Endothelial cell of umbilical vein (primary cell): ENCODE measurements around the gene IFT88.

Source experiments
- EZH2 ChIP-seq: IDR thresholded peaks from 2 replicates; pipeline ENCODE4 v1.6.1; 2012; ENCODE audit warnings: borderline replicate concordance, low read depth, mild to moderate bottlenecking, moderate library complexity, low read length, inconsistent platforms; ENCODE audit not compliant: severe bottlenecking
- POLR2A ChIP-seq: IDR thresholded peaks from 2 replicates; pipeline ENCODE4 v1.6.1; 2012; ENCODE audit warnings: low read depth, mild to moderate bottlenecking, control low read depth, low read length
- TF ChIP-seq, protein P1 (sequence below), 2 donors: IDR thresholded peaks; 1 replicate in 1 of 2; 2 replicates in 1 of 2; pipeline ENCODE4 v1.5.1; 2011; ENCODE audit warnings: low read length in 2 of 2, mild to moderate bottlenecking in 2 of 2, moderate library complexity in 2 of 2, control low read depth in 1 of 2, inconsistent platforms in 1 of 2, low read depth in 1 of 2; ENCODE audit not compliant: insufficient read depth in 1 of 2; ENCODE audit errors: extremely low read depth in 1 of 2
- TF ChIP-seq, protein P2 (sequence below): IDR thresholded peaks from 2 replicates; pipeline ENCODE4 v1.6.1; 2011; ENCODE audit not compliant: insufficient read depth, insufficient read length

DNA sequence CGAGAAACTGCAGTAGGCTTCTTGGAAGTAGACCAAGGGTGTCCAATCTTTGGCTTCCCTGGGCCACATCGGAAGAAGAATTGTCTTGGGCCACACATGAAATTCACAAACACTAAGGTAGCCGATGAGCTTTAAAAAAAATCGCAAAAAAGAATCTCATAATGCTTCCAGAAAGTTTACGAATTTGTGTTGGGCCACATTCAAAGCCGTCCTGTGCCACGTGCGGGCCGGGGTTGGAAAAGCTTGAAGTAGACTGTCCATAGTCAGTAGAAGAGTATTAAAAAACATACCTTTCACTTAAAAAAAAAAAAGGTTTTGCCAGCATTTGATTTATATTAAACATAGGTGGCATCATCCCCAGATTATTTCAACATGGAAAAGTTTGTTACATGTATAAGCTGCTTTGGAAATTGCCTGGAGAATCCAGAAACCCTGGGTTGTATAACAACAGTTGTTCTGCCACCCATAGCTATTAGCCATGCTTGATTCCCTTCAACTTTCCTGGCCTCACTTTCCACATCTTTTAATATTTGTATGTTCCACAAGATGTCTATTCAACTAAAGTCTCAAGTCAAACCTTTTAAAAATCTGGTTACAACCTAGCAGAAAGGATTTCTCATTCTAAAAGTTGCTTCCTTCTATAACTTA, 1.0 kb downstream of the IFT88 start:
- TF ChIP-seq POLR2A (no peak), EZH2 (no peak)
- TF ChIP-seq, protein P1, sequence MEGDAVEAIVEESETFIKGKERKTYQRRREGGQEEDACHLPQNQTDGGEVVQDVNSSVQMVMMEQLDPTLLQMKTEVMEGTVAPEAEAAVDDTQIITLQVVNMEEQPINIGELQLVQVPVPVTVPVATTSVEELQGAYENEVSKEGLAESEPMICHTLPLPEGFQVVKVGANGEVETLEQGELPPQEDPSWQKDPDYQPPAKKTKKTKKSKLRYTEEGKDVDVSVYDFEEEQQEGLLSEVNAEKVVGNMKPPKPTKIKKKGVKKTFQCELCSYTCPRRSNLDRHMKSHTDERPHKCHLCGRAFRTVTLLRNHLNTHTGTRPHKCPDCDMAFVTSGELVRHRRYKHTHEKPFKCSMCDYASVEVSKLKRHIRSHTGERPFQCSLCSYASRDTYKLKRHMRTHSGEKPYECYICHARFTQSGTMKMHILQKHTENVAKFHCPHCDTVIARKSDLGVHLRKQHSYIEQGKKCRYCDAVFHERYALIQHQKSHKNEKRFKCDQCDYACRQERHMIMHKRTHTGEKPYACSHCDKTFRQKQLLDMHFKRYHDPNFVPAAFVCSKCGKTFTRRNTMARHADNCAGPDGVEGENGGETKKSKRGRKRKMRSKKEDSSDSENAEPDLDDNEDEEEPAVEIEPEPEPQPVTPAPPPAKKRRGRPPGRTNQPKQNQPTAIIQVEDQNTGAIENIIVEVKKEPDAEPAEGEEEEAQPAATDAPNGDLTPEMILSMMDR (IDR thresholded peaks at IDR 0.05; ENCODE audit: extremely low read depth in 1 of 2, insufficient read depth in 1 of 2, low read depth in 1 of 2, low read length in 2 of 2), result no peak
- TF ChIP-seq, protein P2, sequence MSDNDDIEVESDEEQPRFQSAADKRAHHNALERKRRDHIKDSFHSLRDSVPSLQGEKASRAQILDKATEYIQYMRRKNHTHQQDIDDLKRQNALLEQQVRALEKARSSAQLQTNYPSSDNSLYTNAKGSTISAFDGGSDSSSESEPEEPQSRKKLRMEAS, result no peak
